Uterus (tissue), 4 donors: ENCODE data around the gene ZNF775. TPM values are rescaled to one million over a fixed set of nuclear protein-coding genes. Genes with fewer than 3 reads are reported as not detected.

Experiments used
- DNase-seq, 2 donors: peaks; one replicate each; pipeline ENCODE4 v3.0.0-alpha.2; 2019 to 2020
- H3K27ac ChIP-seq, 2 donors: fragments of 200-600 bp; sonication (generic); 1 replicate in 1 of 2; 2 replicates in 1 of 2; pipeline ENCODE4 v1.5.1; 2016 to 2018
- H3K27me3 ChIP-seq, 2 donors: fragments of 200-600 bp; sonication (generic); one replicate each; pipeline ENCODE4 v1.5.1; 2018 to 2019; ENCODE audit warnings: control low read depth in 1 of 2
- H3K36me3 ChIP-seq, 2 donors: fragments of 200-600 bp; sonication (generic); one replicate each; pipeline ENCODE4 v1.5.1; 2019; ENCODE audit warnings: control low read depth in 1 of 2
- H3K4me1 ChIP-seq, 2 donors: fragments of 200-600 bp; sonication (generic); one replicate each; pipeline ENCODE4 v1.5.1; 2018 to 2019; ENCODE audit warnings: control low read depth in 1 of 2
- H3K4me3 ChIP-seq, 2 donors: fragments of 200-600 bp; sonication (generic); 1 replicate in 1 of 2; 2 replicates in 1 of 2; pipeline ENCODE4 v1.5.1; 2018 to 2019; ENCODE audit warnings: mild to moderate bottlenecking in 1 of 2
- H3K9me3 ChIP-seq, 2 donors: fragments of 200-600 bp; sonication (generic); one replicate each; pipeline ENCODE4 v1.5.1; 2019; ENCODE audit warnings: control low read depth in 1 of 2
- CTCF ChIP-seq, 4 experiments: fragments of 200-600 bp in 2 of 4; fragments of 450-650 bp in 2 of 4; sonication (generic) in 2 of 4; IDR thresholded peaks; one replicate each; pipeline ENCODE4 v1.5.1; 2016 to 2019; ENCODE audit warnings: antibody characterized with exemption in 4 of 4, mild to moderate bottlenecking in 2 of 4, moderate library complexity in 1 of 4
- POLR2A ChIP-seq, 2 donors: fragments of 450-650 bp; IDR thresholded peaks; one replicate each; pipeline ENCODE4 v1.6.1; 2016; ENCODE audit warnings: antibody characterized with exemption in 2 of 2, mild to moderate bottlenecking in 1 of 2, moderate library complexity in 1 of 2
- intact Hi-C: fragments of 100-400 bp; cut with DNase I; formaldehyde crosslinking; loops from one replicate; pipeline ENCODE4 v1.15.1; 2023; ENCODE audit warnings: low total_unique reads
- total RNA-seq, 4 donors: library from RNA; depleted of rRNA in 3 of 4; stranded (reverse); fragments of >200 nt in 3 of 4; gene quantifications; one replicate each; pipeline versions ENCODE4 v1.1.0 to v1.2.4, GENCODE V29; 2014 to 2023
- donor health status: DM: yes; HTN: yes; CAD: no.

Gene ZNF775
- total RNA-seq, 4 donors from 2014 or later: 2.0 to 8.4 (median 6.7) TPM; not detected in 1

GRCh38 chr7:150444674-150445365 lies 65.7 kb downstream of the ZNF775 start:
- Histone ChIP-seq H3K4me1 (no peaks in the 10 kb centered on the region), H3K4me3 (no peak overlapping the region), H3K27me3 (no peaks in the 10 kb centered on the region), H3K9me3 (peaks cover 0 to 5% of the 10 kb centered on the region in 2 donors), H3K27ac (no peak overlapping the region), H3K36me3 (no peaks in the 10 kb centered on the region)
- intact Hi-C loops: no loop called here
- TF ChIP-seq CTCF (IDR thresholded peaks at IDR 0.05) (no peak), POLR2A (IDR thresholded peaks at IDR 0.05) (no peak)
- no peak for DNase-seq

DNA sequence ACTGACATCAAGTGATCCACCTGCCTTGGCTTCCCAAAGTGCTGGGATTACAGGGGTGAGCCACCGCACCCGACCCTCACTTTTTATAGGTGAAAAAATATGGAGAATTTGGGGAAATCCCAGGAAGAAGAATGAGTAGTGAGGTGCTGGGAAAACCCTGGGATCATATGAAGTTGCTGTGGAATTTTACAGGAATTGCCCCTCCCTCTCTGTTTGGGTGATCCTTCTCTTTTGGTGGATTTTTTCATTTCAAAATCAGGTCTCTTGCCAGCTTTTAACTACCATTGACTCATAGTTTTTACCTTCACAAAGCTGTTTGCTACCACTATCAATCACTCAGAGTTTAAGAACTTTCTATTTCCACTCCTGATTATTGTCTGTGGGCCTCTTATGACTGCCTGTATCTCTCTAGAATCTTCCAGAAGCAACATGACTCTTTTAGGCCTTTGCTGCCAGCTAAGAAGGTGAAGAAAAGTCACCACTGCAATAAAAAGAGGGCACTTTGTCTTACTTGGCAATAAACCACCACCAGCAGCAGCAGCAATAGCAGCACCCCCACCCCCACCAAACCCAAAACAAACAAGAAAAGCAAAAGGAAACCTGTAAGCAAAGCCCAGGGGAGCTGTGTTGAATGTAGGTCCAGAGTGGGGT lies 67.3 kb downstream of the ZNF775 start:
- H3K27ac ChIP-seq: peak overlapping the region; percentile 26 to 32

More for the DNA sequence above, 67.3 kb downstream of the ZNF775 start:
- intact Hi-C loops: no loop called here
- Histone ChIP-seq H3K9me3 (peaks cover 0 to 5% of the 10 kb centered on the region in 2 donors), H3K27me3 (no peaks in the 10 kb centered on the region), H3K4me3 (no peak overlapping the region), H3K36me3 (no peaks in the 10 kb centered on the region), H3K4me1 (no peaks in the 10 kb centered on the region)
- no peak for TF ChIP-seq CTCF (IDR thresholded peaks at IDR 0.05)
- no peak for DNase-seq

Other genes starting within 250 kb of the ZNF775 start
- 10 to 100 TPM in 3 of 4 donors, 1 to 10 TPM in 1; 5.9 to 41.2 (median 15.3) TPM for gene LRRC61, start 56.0 kb upstream of the ZNF775 start, total RNA-seq
- 10 to 100 TPM in 2 of 4 donors, 1 to 10 TPM in 2; 2.6 to 13.1 (median 10.3) TPM for gene ACTR3C, start 55.8 kb upstream of the ZNF775 start, total RNA-seq
- 100 to 1,000 TPM; 128 to 536 (median 236) TPM for gene RARRES2, start 37.7 kb upstream of the ZNF775 start, total RNA-seq
- 10 to 100 TPM in 3 of 4 donors, 1 to 10 TPM in 1; 9.7 to 80.8 (median 37.9) TPM for gene REPIN1, start 10.5 kb upstream of the ZNF775 start, total RNA-seq
- gene GIMAP8, start 71.3 kb downstream of the ZNF775 start, total RNA-seq: 10 to 100 TPM; 16.7 to 47.7 (median 25.6) TPM
- 10 to 100 TPM; 14.6 to 70.8 (median 28.8) TPM for gene GIMAP7, start 135.5 kb downstream of the ZNF775 start, total RNA-seq
- 100 to 1,000 TPM in 1 of 4 donors, 10 to 100 TPM in 3; 39.0 to 116 (median 75.7) TPM for gene GIMAP4, start 188.1 kb downstream of the ZNF775 start, total RNA-seq